Small intestine (tissue), 16 donors: ENCODE data around the gene DNAJC5. TPM values are rescaled to one million over a fixed set of nuclear protein-coding genes. Genes with fewer than 3 reads are reported as not detected.

ENCODE experiments used
- DNase-seq, 2 donors: peaks; one replicate each; pipeline versions ENCODE4 v3.0.0 to v3.0.0-alpha.2; 2013
- FAIRE-seq: peaks from 2 replicates; lab custom pipeline; 2012; peaks lifted over from hg19 to GRCh38; lab: Jason Lieb, UNC
- H3K27ac ChIP-seq, 3 donors: one replicate each; pipeline ENCODE4 v1.5.1; 2013; ENCODE audit warnings: low read length in 2 of 3, mild to moderate bottlenecking in 2 of 3, control low read depth in 1 of 3, inconsistent platforms in 1 of 3, low read depth in 1 of 3, moderate library complexity in 1 of 3
- H3K27me3 ChIP-seq, 3 donors: one replicate each; pipeline ENCODE4 v1.6.1; 2013; ENCODE audit warnings: low read length in 3 of 3, inconsistent platforms in 1 of 3; ENCODE audit not compliant: control insufficient read depth in 3 of 3, insufficient read depth in 3 of 3
- H3K36me3 ChIP-seq, 3 donors: one replicate each; pipeline ENCODE4 v1.6.1; 2013; ENCODE audit warnings: low read length in 3 of 3, inconsistent platforms in 1 of 3, low read depth in 1 of 3, mild to moderate bottlenecking in 1 of 3, moderate library complexity in 1 of 3; ENCODE audit not compliant: control insufficient read depth in 3 of 3, insufficient read depth in 2 of 3
- H3K4me1 ChIP-seq, 3 donors: one replicate each; pipeline ENCODE4 v1.6.1; 2013; ENCODE audit warnings: low read length in 2 of 3, inconsistent platforms in 1 of 3, low read depth in 1 of 3, mild to moderate bottlenecking in 1 of 3, moderate library complexity in 1 of 3; ENCODE audit not compliant: control insufficient read depth in 3 of 3, insufficient read depth in 2 of 3
- H3K4me3 ChIP-seq, 3 donors: one replicate each; pipeline ENCODE4 v1.5.1; 2013; ENCODE audit warnings: low read length in 3 of 3, control low read depth in 1 of 3, inconsistent platforms in 1 of 3, low read depth in 1 of 3, mild to moderate bottlenecking in 1 of 3, moderate library complexity in 1 of 3
- H3K9me3 ChIP-seq, 2 donors: one replicate each; pipeline ENCODE4 v1.6.1; 2013; ENCODE audit warnings: low read depth in 1 of 2, low read length in 1 of 2; ENCODE audit not compliant: control insufficient read depth in 2 of 2, insufficient read depth in 1 of 2
- WGBS, 3 donors: extraction: QIAGEN DNeasy Blood & Tissue Kit; methylation state at CpG; one replicate each; pipeline ENCODE4 v1.1.7; 2013; 5-methylcytosine and 5-hydroxymethylcytosine counted together
- long read RNA-seq, 10 donors: transcript quantifications; one replicate each; lab custom pipeline, GENCODE V29; 2026
- polyA plus RNA-seq, 4 donors: library from polyadenylated mRNA; stranded (reverse) in 3 of 4; unstranded in 1 of 4; fragments of 200-250 nt in 3 of 4; fragments of 120-200 nt in 1 of 4; gene quantifications; one replicate each; pipeline versions ENCODE4 v1.2.1 to v1.2.3, GENCODE V29; 2013
- donor health status: healthy with polysubstance abuse.
- donor health status: control.
- donor health status: control.
- donor health status: Bipolar disorder and iron deficiency.
- donor health status: healthy.

DNAJC5 gene
- polyA plus RNA-seq: 10 to 100 TPM; 20.6 to 52.3 (median 40.3) TPM
- long read RNA-seq, donor 1, full-length matches to known transcripts: 19 of 75 reads
- long read RNA-seq, donor 1, partial matches to known transcripts: 51 of 75 reads
- long read RNA-seq, donor 1, other reads (novel, unspliced or antisense): 5 of 75 reads
- long read RNA-seq, donor 2, full-length matches to known transcripts: 6 of 6 reads
- long read RNA-seq, donor 2, partial matches to known transcripts: 0 of 6 reads
- long read RNA-seq, donor 2, other reads (novel, unspliced or antisense): 0 of 6 reads
- long read RNA-seq, donor 3, full-length matches to known transcripts: 4 of 4 reads
- long read RNA-seq, donor 3, partial matches to known transcripts: 0 of 4 reads
- long read RNA-seq, donor 3, other reads (novel, unspliced or antisense): 0 of 4 reads
- long read RNA-seq, donor 4: 0 reads
- long read RNA-seq, donor 5, full-length matches to known transcripts: 6 of 38 reads
- long read RNA-seq, donor 5, partial matches to known transcripts: 32 of 38 reads
- long read RNA-seq, donor 5, other reads (novel, unspliced or antisense): 0 of 38 reads
- long read RNA-seq, donor 6, full-length matches to known transcripts: 7 of 7 reads
- long read RNA-seq, donor 6, partial matches to known transcripts: 0 of 7 reads
- long read RNA-seq, donor 6, other reads (novel, unspliced or antisense): 0 of 7 reads
- long read RNA-seq, donor 7, full-length matches to known transcripts: 7 of 124 reads
- long read RNA-seq, donor 7, partial matches to known transcripts: 99 of 124 reads
- long read RNA-seq, donor 7, other reads (novel, unspliced or antisense): 18 of 124 reads
- long read RNA-seq, donor 8, full-length matches to known transcripts: 4 of 4 reads
- long read RNA-seq, donor 8, partial matches to known transcripts: 0 of 4 reads
- long read RNA-seq, donor 8, other reads (novel, unspliced or antisense): 0 of 4 reads
- long read RNA-seq, donor 9, full-length matches to known transcripts: 3 of 3 reads
- long read RNA-seq, donor 9, partial matches to known transcripts: 0 of 3 reads
- long read RNA-seq, donor 9, other reads (novel, unspliced or antisense): 0 of 3 reads
- long read RNA-seq, donor 10, full-length matches to known transcripts: 14 of 50 reads
- long read RNA-seq, donor 10, partial matches to known transcripts: 31 of 50 reads
- long read RNA-seq, donor 10, other reads (novel, unspliced or antisense): 5 of 50 reads

GRCh38 chr20:63894358-63895201 is at the start of gene DNAJC5:
Gene DNAJC5 (plus strand): TSS chr20:63895126. CDS start chr20:63928346, 33,220 bp downstream.
- H3K9me3 ChIP-seq: no peaks in the 10 kb centered on the region
- DNase-seq: peak; percentile 97
- H3K4me1 ChIP-seq: peaks cover 4 to 20% (median 11%) of the 10 kb centered on the region in 3 donors
- WGBS, 3 donors: 1 to 2% (median 2%) methylated on average over 65 to 82 of the region's 82 CpGs
- peaks cover 2 to 35% (median 4%) of the 10 kb centered on the region in 3 donors for H3K36me3 ChIP-seq
- H3K27ac ChIP-seq: peak within 1 kb of the TSS; percentile 84 to 94 (median 93)
- H3K4me3 ChIP-seq: peak within 1 kb of the TSS; percentile 58 to 79 (median 65)
- no peak for FAIRE-seq
- H3K27me3 ChIP-seq: no peaks in the 10 kb centered on the region

- Histone ChIP-seq H3K36me3 (no peaks in the 10 kb centered on the region), H3K27ac (peak overlapping the region in 1 of 3 donors; percentile 56), H3K9me3 (no peaks in the 10 kb centered on the region), H3K4me1 (peaks cover 0 to 7% (median 0%) of the 10 kb centered on the region in 3 donors), H3K27me3 (peaks cover 0 to 42% (median 6%) of the 10 kb centered on the region in 3 donors), H3K4me3 (no peak overlapping the region)
- no peak for FAIRE-seq
- DNase-seq: no peak
- WGBS, 3 donors: 2 to 8% (median 2%) methylated on average over 17 to 24 of the region's 24 CpGs
Observed at GRCh38 chr20:63846128-63846771, 48.7 kb upstream of the DNAJC5 start.

GRCh38 chr20:63846888-63847236 is 48.1 kb upstream of the DNAJC5 start:
- DNase-seq (no peak), FAIRE-seq (no peak)
- Histone ChIP-seq H3K27me3 (peaks cover 0 to 45% (median 6%) of the 10 kb centered on the region in 3 donors), H3K9me3 (no peaks in the 10 kb centered on the region), H3K27ac (peak overlapping the region in 1 of 3 donors; percentile 60), H3K36me3 (no peaks in the 10 kb centered on the region), H3K4me1 (peaks cover 0 to 7% (median 0%) of the 10 kb centered on the region in 3 donors), H3K4me3 (no peak overlapping the region)
- WGBS, 3 donors: 43 to 56% (median 53%) methylated on average over 3 of the region's 3 CpGs

GRCh38 chr20:63847237-63848002 is 47.5 kb upstream of the DNAJC5 start:
- WGBS, 3 donors: 24 to 28% (median 26%) methylated on average over 12 to 16 of the region's 16 CpGs
- H3K36me3 ChIP-seq: no peaks in the 10 kb centered on the region
- no peak for DNase-seq
- no peak overlapping the region for H3K4me3 ChIP-seq
- peak overlapping the region in 1 of 3 donors; percentile 60 for H3K27ac ChIP-seq
- H3K4me1 ChIP-seq: peaks cover 0 to 7% (median 0%) of the 10 kb centered on the region in 3 donors
- no peaks in the 10 kb centered on the region for H3K9me3 ChIP-seq
- FAIRE-seq: no peak
- H3K27me3 ChIP-seq: peaks cover 0 to 45% (median 6%) of the 10 kb centered on the region in 3 donors

- H3K4me3 ChIP-seq: no peak overlapping the region
- 67 to 72% (median 69%) methylated on average over 25 to 28 of the region's 28 CpGs for WGBS, 3 donors
- FAIRE-seq: no peak
- no peaks in the 10 kb centered on the region for H3K36me3 ChIP-seq
- peaks cover 0 to 44% (median 6%) of the 10 kb centered on the region in 3 donors for H3K27me3 ChIP-seq
- DNase-seq: no peak
- no peaks in the 10 kb centered on the region for H3K9me3 ChIP-seq
- H3K4me1 ChIP-seq: peaks cover 0 to 7% (median 0%) of the 10 kb centered on the region in 3 donors
- peak overlapping the region in 1 of 3 donors; percentile 40 for H3K27ac ChIP-seq
Observed at GRCh38 chr20:63848003-63848911, 46.7 kb upstream of the DNAJC5 start.

GRCh38 chr20:63850689-63851547 is 44.0 kb upstream of the DNAJC5 start:
- FAIRE-seq: no peak
- H3K27ac ChIP-seq: no peak overlapping the region
- H3K27me3 ChIP-seq: peaks cover 0 to 49% (median 6%) of the 10 kb centered on the region in 3 donors
- no peaks in the 10 kb centered on the region for H3K9me3 ChIP-seq
- no peaks in the 10 kb centered on the region for H3K36me3 ChIP-seq
- WGBS, 3 donors: 67 to 79% (median 71%) methylated on average over 27 of the region's 27 CpGs
- H3K4me3 ChIP-seq: no peak overlapping the region
- H3K4me1 ChIP-seq: peaks cover 0 to 28% (median 0%) of the 10 kb centered on the region in 3 donors
- DNase-seq: no peak
